GM18499 (cell line): ENCODE data around the gene RNF145.

Experiments used
- ATAC-seq: cut with Tn5 transposase; IDR thresholded peaks from one replicate; pipeline ENCODE4 v1.9.1; 2021; ENCODE audit warnings: moderate number of reproducible peaks; ENCODE audit not compliant: insufficient read depth, unreplicated experiment

The RNF145 gene

GRCh38 chr5:159223469-159223868, 14.1 kb upstream of the RNF145 start:
- ATAC-seq = no peak

- ATAC-seq = no peak
These were observed 10.9 kb upstream of the RNF145 start for GRCh38 chr5:159220206-159220605.

- ATAC-seq = no peak
These were observed 9.3 kb upstream of the RNF145 start for GRCh38 chr5:159218595-159219023.

GRCh38 chr5:159217236-159217635, 7.9 kb upstream of the RNF145 start:
- ATAC-seq = no peak

- no peak for ATAC-seq
These were observed 7.1 kb upstream of the RNF145 start for GRCh38 chr5:159216454-159216853.

GRCh38 chr5:159215886-159216285, 6.5 kb upstream of the RNF145 start:
- ATAC-seq = no peak

- no peak for ATAC-seq
These were observed 5.3 kb upstream of the RNF145 start for GRCh38 chr5:159214486-159215271.

- no peak for ATAC-seq
These were observed 3.5 kb upstream of the RNF145 start for GRCh38 chr5:159212657-159213462.

GRCh38 chr5:159211729-159212174, 2.4 kb upstream of the RNF145 start:
- ATAC-seq = no peak

GRCh38 chr5:159210846-159211245, 1.5 kb upstream of the RNF145 start:
- ATAC-seq = no peak

- no peak for ATAC-seq
These were observed 883 bp upstream of the RNF145 start for GRCh38 chr5:159210210-159210661.

GRCh38 chr5:159208514-159209437, 577 bp downstream of the RNF145 start:
- no peak for ATAC-seq

- no peak for ATAC-seq
These were observed 1.5 kb downstream of the RNF145 start for GRCh38 chr5:159207686-159208513.

GRCh38 chr5:159207222-159207685, 2.1 kb downstream of the RNF145 start:
- ATAC-seq = no peak

GRCh38 chr5:159206818-159207217, 2.5 kb downstream of the RNF145 start:
- no peak for ATAC-seq

- ATAC-seq = no peak
These were observed 3.0 kb downstream of the RNF145 start for GRCh38 chr5:159206368-159206767.

- no peak for ATAC-seq
These were observed 6.0 kb downstream of the RNF145 start for GRCh38 chr5:159203351-159203750.

GRCh38 chr5:159202151-159202550, 7.2 kb downstream of the RNF145 start:
- ATAC-seq = no peak

- no peak for ATAC-seq
These were observed 9.6 kb downstream of the RNF145 start for GRCh38 chr5:159199780-159200179.
